MCF 10A (cell line): ENCODE results near the gene TMEM126A. TPM values are rescaled to one million over a fixed set of nuclear protein-coding genes. Genes with fewer than 3 reads are reported as not detected.
"Not testable (repeated sequence)": the region's sequence is repeated elsewhere in the genome, so short reads cannot be mapped to it uniquely, and the experiment has no call there.

Experiments
- BruUV-seq: library from RNA; stranded (reverse); fragments of 400-500 nt; replicated peaks from 2 replicates; lab custom pipeline; 2021; lab: Mats Ljungman, UMichigan
- CTCF ChIA-PET: fragments of 300-600 bp; sonication (Branson Sonifier 250); formaldehyde crosslinking; extraction: SDS; loops from one replicate; lab custom pipeline; 2021; ENCODE audit warnings: antibody characterized with exemption, inconsistent platforms; lab: Yijun Ruan, JAX
- POLR2A ChIA-PET: fragments of 300-600, 350-650 bp; sonication (Branson Sonifier 250); formaldehyde crosslinking; extraction: SDS; loops from one replicate; lab custom pipeline; 2020; ENCODE audit warnings: antibody characterized with exemption, inconsistent platforms; lab: Yijun Ruan, JAX
- DNase-seq: peaks from one replicate; pipeline ENCODE4 v3.0.0-alpha.2; 2018; ENCODE audit not compliant: unreplicated experiment
- H3K27ac Mint-ChIP-seq: one replicate; pipeline ENCODE4 v1.8.0; 2022; ENCODE audit warnings: mild to moderate bottlenecking, low read depth, mixed read lengths; ENCODE audit not compliant: unreplicated experiment
- H3K27me3 Mint-ChIP-seq: one replicate; pipeline ENCODE4 v1.8.0; 2022; ENCODE audit warnings: mixed read lengths; ENCODE audit not compliant: insufficient read depth, unreplicated experiment
- H3K36me3 Mint-ChIP-seq: one replicate; pipeline ENCODE4 v1.8.0; 2022; ENCODE audit warnings: mild to moderate bottlenecking, moderate library complexity, mixed read lengths; ENCODE audit not compliant: insufficient read depth, unreplicated experiment
- H3K4me1 Mint-ChIP-seq: one replicate; pipeline ENCODE4 v1.8.0; 2022; ENCODE audit warnings: mixed read lengths; ENCODE audit not compliant: insufficient read depth, unreplicated experiment
- H3K4me3 Mint-ChIP-seq: one replicate; pipeline ENCODE4 v1.8.0; 2022; ENCODE audit warnings: mild to moderate bottlenecking, moderate library complexity, mixed read lengths; ENCODE audit not compliant: unreplicated experiment
- H3K9me3 Mint-ChIP-seq: one replicate; pipeline ENCODE4 v1.8.0; 2022; ENCODE audit warnings: mixed read lengths; ENCODE audit not compliant: unreplicated experiment
- CTCF ChIP-seq: fragments of 200-600 bp; IDR thresholded peaks from one replicate; pipeline ENCODE4 v1.8.0; 2022; ENCODE audit warnings: antibody characterized with exemption, mild to moderate bottlenecking; ENCODE audit not compliant: unreplicated experiment
- intact Hi-C: fragments of 100-400 bp; cut with micrococcal nuclease; formaldehyde crosslinking; loops from 2 replicates; pipeline ENCODE4 v1.14.1; 2022
- total RNA-seq: library from RNA; stranded (reverse); gene quantifications from 2 replicates; pipeline ENCODE4 v1.2.3, GENCODE V29; 2022

TMEM126A gene
- total RNA-seq, 1 experiment from 2014 or later = 33.5 TPM

DNA sequence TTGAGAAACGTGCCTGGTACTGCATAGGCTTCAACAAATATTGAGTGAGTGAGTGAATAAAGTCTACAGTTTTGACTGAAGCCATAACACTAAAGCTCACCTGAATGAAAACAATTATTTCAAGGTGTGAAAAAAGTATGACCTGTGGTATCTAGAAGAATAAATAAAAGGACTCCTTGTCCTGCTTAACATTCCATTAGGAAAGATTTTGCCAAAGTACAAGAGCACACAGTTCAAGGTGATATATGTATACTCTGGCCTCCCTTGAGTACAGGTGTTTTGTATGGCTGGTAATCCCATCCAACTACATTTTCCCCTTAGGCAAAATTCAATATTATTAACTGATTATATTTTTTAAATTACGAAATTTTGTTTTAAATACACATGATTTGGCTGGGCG is 18.9 kb downstream of the TMEM126A start:
- Mint-ChIP-seq H3K36me3 (peaks cover 32% of the 10 kb centered on the region), H3K9me3 (no peaks in the 10 kb centered on the region), H3K27me3 (no peaks in the 10 kb centered on the region), H3K4me3 (no peak overlapping the region), H3K4me1 (peaks cover 10% of the 10 kb centered on the region), H3K27ac (no peak overlapping the region)
- BruUV-seq = no TSS peak
- POLR2A ChIA-PET = interaction anchor here (0.7 kb wide), 1 partner anchor 578 kb away, joined by 3 read pairs; no protein-coding TSS in a partner anchor
- DNase-seq = no peak
- intact Hi-C loops = no loop called here
- no peak for TF ChIP-seq CTCF
- CTCF ChIA-PET = interaction anchor here (0.7 kb wide), 1 partner anchor 182 kb away, joined by 3 read pairs; no protein-coding TSS in a partner anchor

- intact Hi-C loops = no loop called here
- peaks cover 3% of the 10 kb centered on the region for H3K4me1 Mint-ChIP-seq
- CTCF ChIA-PET = interaction anchor here (0.6 to 1.2 kb wide), 3 partner anchors 158 to 1287 kb away, joined by 3 to 4 read pairs (median 4); partner anchors contain the start of gene FZD4
- POLR2A ChIA-PET = interaction anchor here (1.5 kb wide), 1 partner anchor 20 kb away, joined by 4 read pairs; the partner anchor contains the start of gene TMEM126A
- no peaks in the 10 kb centered on the region for H3K27me3 Mint-ChIP-seq
- no peaks in the 10 kb centered on the region for H3K9me3 Mint-ChIP-seq
- no TSS peak for BruUV-seq
- H3K4me3 Mint-ChIP-seq = no peak overlapping the region
- H3K27ac Mint-ChIP-seq = no peak overlapping the region
- no peak for TF ChIP-seq CTCF
- H3K36me3 Mint-ChIP-seq = peaks cover 17% of the 10 kb centered on the region
- DNase-seq = no peak
These were observed 20.4 kb downstream of the TMEM126A start for GRCh38 chr11:85668157-85668556.

GRCh38 chr11:85670949-85671663 is 23.3 kb downstream of the TMEM126A start:
- CTCF ChIA-PET = interaction anchor here (0.6 kb wide), 1 partner anchor 113 kb away, joined by 5 read pairs; no protein-coding TSS in a partner anchor
- H3K36me3 Mint-ChIP-seq, POLR2A ChIA-PET, intact Hi-C loops, H3K4me3 Mint-ChIP-seq, BruUV-seq, DNase-seq, H3K27ac Mint-ChIP-seq, H3K4me1 Mint-ChIP-seq, H3K9me3 Mint-ChIP-seq, H3K27me3 Mint-ChIP-seq: not testable (repeated sequence)

GRCh38 chr11:85672105-85672902 is 24.5 kb downstream of the TMEM126A start:
- ChIA-PET CTCF (no interaction called here), POLR2A (no interaction called here)
- H3K4me3 Mint-ChIP-seq = no peak overlapping the region
- no peaks in the 10 kb centered on the region for H3K36me3 Mint-ChIP-seq
- H3K27ac Mint-ChIP-seq = no peak overlapping the region
- H3K27me3 Mint-ChIP-seq = no peaks in the 10 kb centered on the region
- H3K9me3 Mint-ChIP-seq = no peaks in the 10 kb centered on the region
- no peaks in the 10 kb centered on the region for H3K4me1 Mint-ChIP-seq
- no peak for DNase-seq
- no peak for TF ChIP-seq CTCF
- no TSS peak for BruUV-seq
- intact Hi-C loops = no loop called here
